Testis (tissue), 2 donors: Measurements from ENCODE around the gene CAGE1.
"Not testable (repeated sequence)": the region's sequence is repeated elsewhere in the genome, so short reads cannot be mapped to it uniquely, and the experiment has no call there.

ENCODE experiments used
- CTCF ChIP-seq, 3 experiments: fragments of 450-650 bp in 2 of 3; fragments of 200-600 bp in 1 of 3; sonication (generic) in 1 of 3; IDR thresholded peaks; one replicate each; pipeline ENCODE4 v1.5.1; 2016 to 2019; ENCODE audit warnings: antibody characterized with exemption in 3 of 3, mild to moderate bottlenecking in 2 of 3, moderate library complexity in 1 of 3
- POLR2A ChIP-seq: fragments of 450-650 bp; IDR thresholded peaks from one replicate; pipeline ENCODE4 v1.6.1; 2017; ENCODE audit warnings: antibody characterized with exemption, mild to moderate bottlenecking, moderate library complexity

GRCh38 chr6:7339007-7339732 is 50.4 kb downstream of the CAGE1 start:
- not testable (repeated sequence) for TF ChIP-seq CTCF (IDR thresholded peaks at IDR 0.05); POLR2A
